Activated CD8-positive, alpha-beta memory T cell treated with anti-CD3 and anti-CD28 coated beads, Interleukin-2, amount 50 U/mL, for 24 hours (primary cell): ENCODE measurements around the gene MAP4K3.
A peak's percentile ranks its signal among the peaks of the same experiment; 100 is the strongest.

Source experiments
- DNase-seq: peaks from one replicate; pipeline ENCODE4 v3.0.0-alpha.2; 2020; ENCODE audit errors: extremely low read depth

Gene MAP4K3

GRCh38 chr2:39436592-39437521 lies at the start of gene MAP4K3:
TSS of gene MAP4K3 (minus strand) at chr2:39437285. CDS start at chr2:39436987, 298 bp downstream.
- DNase-seq = peak; percentile 50

GRCh38 chr2:39486071-39486470 lies 49.0 kb upstream of the MAP4K3 start:
- DNase-seq = no peak

- DNase-seq = no peak
These were observed 47.8 kb upstream of the MAP4K3 start for GRCh38 chr2:39484620-39485495.

GRCh38 chr2:39484206-39484605 lies 47.1 kb upstream of the MAP4K3 start:
- no peak for DNase-seq

GRCh38 chr2:39483534-39483933 lies 46.4 kb upstream of the MAP4K3 start:
- no peak for DNase-seq

- DNase-seq = no peak
These were observed 44.5 kb upstream of the MAP4K3 start for GRCh38 chr2:39481611-39482010.

- DNase-seq = no peak
These were observed 42.6 kb upstream of the MAP4K3 start for GRCh38 chr2:39479696-39480095.

- no peak for DNase-seq
These were observed 42.1 kb upstream of the MAP4K3 start for GRCh38 chr2:39479053-39479670.

GRCh38 chr2:39476524-39476923 lies 39.4 kb upstream of the MAP4K3 start:
- no peak for DNase-seq

GRCh38 chr2:39475006-39475405 lies 37.9 kb upstream of the MAP4K3 start:
- DNase-seq = no peak

GRCh38 chr2:39470580-39470979 lies 33.5 kb upstream of the MAP4K3 start:
- DNase-seq = no peak

GRCh38 chr2:39469807-39470206 lies 32.7 kb upstream of the MAP4K3 start:
- no peak for DNase-seq

GRCh38 chr2:39468579-39469451 lies 31.7 kb upstream of the MAP4K3 start:
- no peak for DNase-seq

GRCh38 chr2:39466311-39466710 lies 29.2 kb upstream of the MAP4K3 start:
- no peak for DNase-seq

- no peak for DNase-seq
These were observed 27.8 kb upstream of the MAP4K3 start for GRCh38 chr2:39464864-39465263.

- DNase-seq = no peak
These were observed 18.7 kb upstream of the MAP4K3 start for GRCh38 chr2:39455826-39456225.

- DNase-seq = no peak
These were observed 15.3 kb upstream of the MAP4K3 start for GRCh38 chr2:39452396-39452795.

GRCh38 chr2:39451954-39452353 lies 14.9 kb upstream of the MAP4K3 start:
- no peak for DNase-seq

GRCh38 chr2:39448169-39448502 lies 11.1 kb upstream of the MAP4K3 start:
- DNase-seq = no peak

- DNase-seq = no peak
These were observed 10.4 kb upstream of the MAP4K3 start for GRCh38 chr2:39447266-39448168.
